HCT116 (cell line): ENCODE measurements around the gene POU3F2. TPM values are rescaled to one million over a fixed set of nuclear protein-coding genes. Genes with fewer than 3 reads are reported as not detected.

Experiments
- ATAC-seq: fragments of 200-7000 bp; cut with Tn5 transposase; 2 replicates; pipeline ENCODE4 v1.9.1; 2020; ENCODE audit warnings: mild to moderate bottlenecking, moderate library complexity
- Bru-seq: library from RNA; stranded (reverse); fragments of 400-500 nt; gene quantifications from one replicate; lab custom pipeline; 2021; lab: Mats Ljungman, UMichigan
- BruChase-seq, 2 experiments: library from RNA; stranded (reverse); fragments of 400-500 nt; gene quantifications; one replicate each; lab custom pipeline; 2021; lab: Mats Ljungman, UMichigan
- BruUV-seq: library from RNA; stranded (reverse); fragments of 400-500 nt; replicated peaks from 2 replicates; lab custom pipeline; 2021; lab: Mats Ljungman, UMichigan
- CTCF ChIA-PET: fragments of 300-600 bp; sonication (Branson Sonifier 250); formaldehyde crosslinking; loops from one replicate; lab custom pipeline; 2021; ENCODE audit warnings: antibody characterized with exemption; lab: Charles Lee
- POLR2A ChIA-PET: fragments of 300-600, 350-600 bp; sonication (Branson Sonifier 250); formaldehyde crosslinking; loops from one replicate; lab custom pipeline; 2021; ENCODE audit warnings: antibody characterized with exemption; lab: Charles Lee
- RAD21 ChIA-PET, 2 experiments: fragments of 300-600 bp; sonication (Branson Sonifier 250); formaldehyde crosslinking; loops; one replicate each; lab custom pipeline; 2023; ENCODE audit warnings: low total read pairs in 2 of 2; ENCODE audit not compliant: uncharacterized antibody in 2 of 2, unreplicated experiment in 2 of 2, low non-redundant PET in 1 of 2; lab: Charles Lee
- DNase-seq: peaks from one replicate; pipeline ENCODE4 v3.0.0-alpha.2; 2010; ENCODE audit warnings: low read depth, low spot score
- H2AFZ ChIP-seq: fragments of 200-600 bp; shearing (Covaris generic), sonication (generic); 2 replicates; pipeline ENCODE4 v1.6.1; 2017; ENCODE audit warnings: low read depth, mixed run types, mixed read lengths, antibody characterized with exemption, low read length; ENCODE audit not compliant: poor library complexity, severe bottlenecking
- H3K27ac ChIP-seq: 2 replicates; pipeline ENCODE4 v1.5.1; 2012; ENCODE audit warnings: low read depth, low read length
- H3K27me3 ChIP-seq: fragments of 200-600 bp; sonication (generic); 2 replicates; pipeline ENCODE4 v1.6.1; 2016; ENCODE audit warnings: mixed run types, low read length, mixed read lengths; ENCODE audit not compliant: insufficient read depth
- H3K36me3 ChIP-seq, 2 experiments: fragments of 200-500 bp in 1 of 2; fragments of 200-600 bp in 1 of 2; sonication (Bioruptor generic) in 1 of 2; sonication (generic) in 1 of 2; 2 replicates each; pipeline versions ENCODE4 v1.5.1 to v1.6.1; 2014 to 2016; ENCODE audit warnings: low read length in 2 of 2, inconsistent platforms in 1 of 2, mixed read lengths in 1 of 2, mixed run types in 1 of 2; ENCODE audit not compliant: insufficient read depth in 2 of 2, control insufficient read depth in 1 of 2
- H3K4me1 ChIP-seq, 2 experiments: fragments of 200-600 bp in 1 of 2; sonication (generic) in 1 of 2; 2 replicates each; pipeline versions ENCODE4 v1.5.1 to v1.6.1; 2012 to 2017; ENCODE audit warnings: low read length in 2 of 2, inconsistent platforms in 1 of 2, mild to moderate bottlenecking in 1 of 2, mixed read lengths in 1 of 2, mixed run types in 1 of 2, moderate library complexity in 1 of 2; ENCODE audit not compliant: insufficient read depth in 2 of 2, control insufficient read depth in 1 of 2
- H3K4me2 ChIP-seq: fragments of 200-600 bp; sonication (generic); 2 replicates; pipeline ENCODE4 v1.6.1; 2017; ENCODE audit warnings: mixed run types, low read length, mixed read lengths
- H3K4me3 ChIP-seq, 2 experiments: fragments of 200-600 bp in 1 of 2; sonication (generic) in 1 of 2; replicated peaks in 1 of 2; 2 replicates each; pipeline ENCODE4 v1.5.1; 2011 to 2016; ENCODE audit warnings: low read length in 2 of 2, control low read depth in 1 of 2, low read depth in 1 of 2, mild to moderate bottlenecking in 1 of 2, mixed read lengths in 1 of 2, mixed run types in 1 of 2
- H3K79me2 ChIP-seq: fragments of 200-600 bp; sonication (generic); 2 replicates; pipeline ENCODE4 v1.6.1; 2017; ENCODE audit warnings: mild to moderate bottlenecking, mixed run types, low read length, moderate library complexity, mixed read lengths; ENCODE audit not compliant: insufficient read depth
- H3K9ac ChIP-seq: fragments of 200-600 bp; sonication (generic); 2 replicates; pipeline ENCODE4 v1.6.1; 2016; ENCODE audit warnings: low read length, mixed read lengths
- H3K9me2 ChIP-seq: fragments of 200-600 bp; sonication (generic), shearing (Covaris generic); 2 replicates; pipeline ENCODE4 v1.6.1; 2017; ENCODE audit warnings: mixed run types, mild to moderate bottlenecking, moderate library complexity; ENCODE audit not compliant: insufficient read depth
- H3K9me3 ChIP-seq, 2 experiments: fragments of 200-500 bp in 1 of 2; fragments of 200-600 bp in 1 of 2; sonication (Bioruptor generic) in 1 of 2; sonication (generic) in 1 of 2; 2 replicates each; pipeline ENCODE4 v1.6.1; 2014 to 2017; ENCODE audit warnings: low read length in 2 of 2, mixed read lengths in 2 of 2, inconsistent platforms in 1 of 2, low read depth in 1 of 2, mild to moderate bottlenecking in 1 of 2, mixed run types in 1 of 2, moderate library complexity in 1 of 2; ENCODE audit not compliant: control insufficient read depth in 1 of 2, insufficient read depth in 1 of 2
- H4K20me1 ChIP-seq: fragments of 200-600 bp; sonication (generic), shearing (Covaris generic); 2 replicates; pipeline ENCODE4 v1.6.1; 2017; ENCODE audit warnings: mixed run types, mild to moderate bottlenecking, moderate library complexity; ENCODE audit not compliant: insufficient read depth
- ATF3 ChIP-seq: IDR thresholded peaks from 2 replicates; pipeline ENCODE4 v1.6.1; 2012
- CBX3 ChIP-seq: IDR thresholded peaks from 2 replicates; pipeline ENCODE4 v1.6.1; 2012; ENCODE audit warnings: low read depth
- CEBPB ChIP-seq: IDR thresholded peaks from 2 replicates; pipeline ENCODE4 v1.6.1; 2012; ENCODE audit warnings: low read depth
- CTCF ChIP-seq, 3 experiments: fragments of 200-600 bp in 1 of 3; sonication (generic) in 1 of 3; IDR thresholded peaks in 2 of 3; conservative IDR thresholded peaks in 1 of 3; 2 replicates each; pipeline ENCODE4 v1.5.1; 2012 to 2017; ENCODE audit warnings: low read depth in 2 of 3, low read length in 2 of 3, antibody characterized with exemption in 1 of 3, borderline replicate concordance in 1 of 3, control low read depth in 1 of 3, mild to moderate bottlenecking in 1 of 3, mixed read lengths in 1 of 3, mixed run types in 1 of 3, moderate library complexity in 1 of 3; ENCODE audit not compliant: insufficient read depth in 1 of 3
- EGR1 ChIP-seq: IDR thresholded peaks from 2 replicates; pipeline ENCODE4 v1.6.1; 2012; ENCODE audit warnings: low read depth
- EZH2 ChIP-seq: fragments of 200-600 bp; sonication (generic); IDR thresholded peaks from 2 replicates; pipeline ENCODE4 v1.6.1; 2017; ENCODE audit warnings: antibody characterized with exemption, mixed run types
- FOSL1 ChIP-seq: IDR thresholded peaks from 2 replicates; pipeline ENCODE4 v1.6.1; 2012; ENCODE audit warnings: low read depth
- POLR2A ChIP-seq: IDR thresholded peaks from 2 replicates; pipeline ENCODE4 v1.7.0; 2011; ENCODE audit warnings: borderline replicate concordance; ENCODE audit not compliant: insufficient read depth, insufficient read length; ENCODE audit errors: extremely low read depth
- POLR2AphosphoS5 ChIP-seq: IDR thresholded peaks from 2 replicates; pipeline ENCODE4 v1.6.1; 2011; ENCODE audit warnings: mild to moderate bottlenecking, low read depth, low read length, moderate library complexity
- RAD21 ChIP-seq: IDR thresholded peaks from 2 replicates; pipeline ENCODE4 v1.6.1; 2012; ENCODE audit warnings: low read depth, mild to moderate bottlenecking
- REST ChIP-seq: IDR thresholded peaks from 2 replicates; pipeline ENCODE4 v1.6.1; 2012; ENCODE audit warnings: low read depth
- SIN3A ChIP-seq: IDR thresholded peaks from 2 replicates; pipeline ENCODE4 v1.6.1; 2012; ENCODE audit warnings: low read depth
- SP1 ChIP-seq: IDR thresholded peaks from 2 replicates; pipeline ENCODE4 v1.6.1; 2012; ENCODE audit warnings: low read depth
- TCF7L2 ChIP-seq: IDR thresholded peaks from 2 replicates; pipeline ENCODE4 v1.7.0; 2011; ENCODE audit warnings: borderline replicate concordance, inconsistent platforms; ENCODE audit not compliant: insufficient read depth, insufficient read length; ENCODE audit errors: extremely low read depth
- YY1 ChIP-seq: IDR thresholded peaks from 2 replicates; pipeline ENCODE4 v1.6.1; 2011; ENCODE audit warnings: low read length, low read depth, moderate library complexity, mild to moderate bottlenecking; ENCODE audit not compliant: insufficient replicate concordance; ENCODE audit errors: extremely low read depth
- ZBTB33 ChIP-seq: IDR thresholded peaks from 2 replicates; pipeline ENCODE4 v1.6.1; 2011; ENCODE audit warnings: mild to moderate bottlenecking, low read length, moderate library complexity; ENCODE audit not compliant: insufficient replicate concordance; ENCODE audit errors: extremely low read depth
- ZFX ChIP-seq: fragments of 450-650 bp; IDR thresholded peaks from 2 replicates; pipeline ENCODE4 v1.6.1; 2017
- ZNF274 ChIP-seq: fragments of 200-500 bp; sonication (Bioruptor generic); IDR thresholded peaks from 2 replicates; pipeline ENCODE4 v1.6.1; 2014; ENCODE audit warnings: mild to moderate bottlenecking, low read depth, low read length, inconsistent platforms
- intact Hi-C: fragments of 100-400 bp; cut with micrococcal nuclease; formaldehyde crosslinking; loops from 2 replicates; pipeline ENCODE4 v1.10.0; 2022
- long read RNA-seq: library from polyadenylated mRNA; unstranded; transcript quantifications from one replicate; pipeline ENCODE4 v2.0.0, GENCODE V29; 2021; ENCODE audit not compliant: unreplicated experiment
- polyA plus RNA-seq: library from polyadenylated mRNA; unstranded; fragments of >200 nt; gene quantifications from 2 replicates; pipeline ENCODE4 v1.2.1, GENCODE V29; 2012; ENCODE audit warnings: missing spikeins
- total RNA-seq: library from RNA; stranded (reverse); gene quantifications from one replicate; pipeline ENCODE4 v1.2.1, GENCODE V29; 2021; ENCODE audit not compliant: unreplicated experiment

Gene POU3F2
- total RNA-seq, result not detected
- 0.01 TPM in 1 of 2 replicates, not detected in the other for polyA plus RNA-seq
- Bru-seq, nascent RNA, result not detected
- BruChase-seq, experiment 1, labeled RNA remaining after a 6-hour chase, result not detected
- not detected for BruChase-seq, experiment 2, labeled RNA remaining after a 2-hour chase
- long read RNA-seq, result 0 reads

DNA sequence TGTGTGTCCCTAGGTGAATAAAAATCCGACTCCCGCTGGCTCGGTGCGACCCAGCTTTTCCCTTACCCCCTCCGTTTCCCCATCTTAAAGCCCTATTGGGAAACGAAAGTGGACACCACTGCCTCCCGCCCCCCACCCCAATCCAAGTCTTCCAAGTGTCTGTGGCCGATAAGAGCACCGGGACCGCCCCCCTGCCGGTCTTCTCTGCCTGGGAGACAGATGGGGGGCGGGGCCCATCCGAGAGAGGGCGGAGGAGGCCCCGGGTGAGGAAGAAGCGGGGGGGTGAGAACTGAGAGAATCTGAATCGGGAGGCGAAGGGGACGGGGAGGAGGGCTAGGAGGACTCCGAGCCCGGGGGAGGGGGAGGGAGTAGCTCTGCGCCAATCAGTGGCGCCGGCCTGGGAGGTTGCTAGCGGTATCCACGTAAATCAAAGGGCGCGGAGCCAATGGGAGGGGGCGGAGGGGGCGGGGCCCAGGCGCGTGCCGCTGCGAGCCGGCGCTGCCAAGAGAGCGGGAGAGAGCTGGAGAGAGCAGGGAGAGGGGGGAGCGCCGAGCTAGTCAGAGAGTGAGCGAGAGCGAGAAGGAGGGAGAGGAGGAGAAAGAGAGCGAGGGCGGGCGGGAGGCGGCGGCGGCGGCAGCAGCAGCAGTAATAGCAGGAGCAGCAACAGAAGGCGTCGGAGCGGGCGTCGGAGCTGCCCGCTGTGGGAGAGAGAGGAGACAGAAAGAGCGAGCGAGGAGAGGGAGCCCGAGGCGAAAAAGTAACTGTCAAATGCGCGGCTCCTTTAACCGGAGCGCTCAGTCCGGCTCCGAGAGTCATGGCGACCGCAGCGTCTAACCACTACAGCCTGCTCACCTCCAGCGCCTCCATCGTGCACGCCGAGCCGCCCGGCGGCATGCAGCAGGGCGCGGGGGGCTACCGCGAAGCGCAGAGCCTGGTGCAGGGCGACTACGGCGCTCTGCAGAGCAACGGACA is at the start of gene POU3F2:
Gene POU3F2, plus strand, starts transcription at position 515 of the 972 bp plus-strand sequence. Its CDS starts 300 bp downstream, at position 815.
- Histone ChIP-seq H3K36me3 (no peaks in the 10 kb centered on the region), H3K4me1 (no peaks in the 10 kb centered on the region), H3K9ac (no peak within 1 kb of the TSS), H4K20me1 (no peaks in the 10 kb centered on the region), H3K4me2 (no peak within 1 kb of the TSS), H3K27me3 (peaks cover 16% of the 10 kb centered on the region; the same call in 1 of the 2 replicates), H3K9me3 (no peaks in the 10 kb centered on the region), H3K27ac (no peak within 1 kb of the TSS), H3K9me2 (no peaks in the 10 kb centered on the region), H3K79me2 (no peaks in the 10 kb centered on the region), H2AFZ (no peak within 1 kb of the TSS), H3K4me3 (no peak within 1 kb of the TSS)
- intact Hi-C loops, result no loop called here
- ChIA-PET POLR2A (no interaction called here), RAD21 (no interaction called here), CTCF (no interaction called here)
- no peak for ATAC-seq
- no peak for DNase-seq
- BruUV-seq, result no TSS peak
- TF ChIP-seq SIN3A (no peak), CBX3 (no peak), ZNF274 (no peak), RAD21 (no peak), YY1 (no peak), ATF3 (no peak), ZBTB33 (no peak), TCF7L2 (no peak), REST (no peak), SP1 (no peak), ZFX (no peak), EZH2 (no peak), POLR2AphosphoS5 (no peak), EGR1 (no peak), CTCF (IDR thresholded peaks at IDR 0.05 in 2 of 3, conservative IDR thresholded peaks at IDR 0.05 in 1 of 3; ENCODE audit: borderline replicate concordance in 1 of 3, insufficient read depth in 1 of 3, low read depth in 2 of 3, low read length in 2 of 3) (no peak), FOSL1 (no peak), POLR2A (no peak), CEBPB (no peak)
